Activated CD4-positive, alpha-beta T cell treated with anti-CD3 and anti-CD28 coated beads, Interleukin-10, Interleukin-2, amounts not matched to agents 100 ng/mL and 50 ng/mL, durations not matched to agents 16 hours and 8 hours (primary cell): ENCODE results near the gene CFHR4.
"Not testable (repeated sequence)": the region's sequence is repeated elsewhere in the genome, so short reads cannot be mapped to it uniquely, and the experiment has no call there.

Experiments used
- DNase-seq: peaks from one replicate; pipeline ENCODE4 v3.0.0-alpha.2; 2020

The CFHR4 gene

GRCh38 chr1:196887515-196888239 is at the start of gene CFHR4:
Gene CFHR4 (plus strand): TSS chr1:196888052. CDS start chr1:196888151, 99 bp downstream.
- DNase-seq = peak; percentile 45

GRCh38 chr1:196849613-196850492 is 38.0 kb upstream of the CFHR4 start:
- DNase-seq = not testable (repeated sequence)

- no peak for DNase-seq
Observed at GRCh38 chr1:196856053-196856452, 31.8 kb upstream of the CFHR4 start.

- DNase-seq = no peak
Observed at GRCh38 chr1:196857188-196857587, 30.7 kb upstream of the CFHR4 start.

DNA sequence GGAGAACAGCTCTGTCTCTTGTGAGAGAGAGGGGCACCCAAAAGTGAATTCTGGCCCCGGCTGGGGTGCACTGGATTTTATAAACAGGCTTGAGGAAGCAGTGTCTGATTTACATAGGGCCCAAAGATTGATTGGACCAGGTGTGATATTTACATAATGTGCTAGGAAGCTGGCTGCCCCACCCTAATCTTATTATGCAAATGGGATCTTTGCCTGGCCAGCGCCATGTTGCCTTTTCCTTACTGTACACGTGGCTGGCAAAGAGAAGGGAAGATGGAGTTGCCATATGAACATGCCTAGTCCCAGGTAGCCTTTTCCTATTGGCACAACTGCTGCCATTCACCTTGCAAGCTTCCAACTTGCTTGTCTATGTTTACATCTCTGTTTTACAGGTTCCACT is 29.0 kb upstream of the CFHR4 start:
- no peak for DNase-seq

GRCh38 chr1:196860323-196860884 is 27.4 kb upstream of the CFHR4 start:
- no peak for DNase-seq

GRCh38 chr1:196861429-196861828 is 26.4 kb upstream of the CFHR4 start:
- DNase-seq = no peak

DNA sequence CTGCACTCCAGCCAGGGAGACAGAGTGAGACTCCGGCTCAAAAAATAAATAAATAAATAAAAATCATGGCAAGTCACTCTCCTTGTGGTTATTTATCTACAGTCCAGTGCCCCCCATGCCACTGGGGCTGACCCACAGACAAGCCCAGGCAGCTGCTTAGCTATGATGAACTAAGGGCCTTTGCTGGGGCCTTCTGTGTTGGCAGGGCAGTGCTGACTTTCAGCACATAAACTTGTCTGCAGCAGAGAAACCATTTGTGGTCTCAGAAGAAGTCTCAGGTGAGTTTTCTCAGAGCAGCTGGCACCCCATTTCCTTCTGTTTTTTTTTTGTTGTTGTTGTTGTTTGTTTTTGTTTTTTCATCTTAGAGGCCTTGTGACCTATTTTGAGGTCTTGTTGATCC is 20.9 kb upstream of the CFHR4 start:
- DNase-seq = no peak

DNA sequence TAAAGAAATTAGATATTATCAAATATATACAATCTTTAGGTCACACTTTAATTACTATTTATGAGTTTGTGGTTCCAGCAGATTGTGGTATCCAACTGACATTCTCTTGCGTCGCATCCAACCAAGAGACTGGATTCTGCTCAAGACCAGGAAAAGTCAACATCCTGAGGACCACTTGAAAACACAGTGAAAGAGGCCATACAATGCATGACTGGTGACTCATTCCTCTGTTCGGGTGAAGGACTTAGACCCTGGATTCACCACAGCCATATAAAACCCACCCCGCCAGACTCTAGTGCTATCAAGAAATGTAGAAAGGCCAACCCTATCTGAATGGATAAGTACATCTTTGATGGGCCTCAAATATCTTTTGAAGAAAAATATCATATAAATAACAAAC is 14.5 kb upstream of the CFHR4 start:
- no peak for DNase-seq

DNA sequence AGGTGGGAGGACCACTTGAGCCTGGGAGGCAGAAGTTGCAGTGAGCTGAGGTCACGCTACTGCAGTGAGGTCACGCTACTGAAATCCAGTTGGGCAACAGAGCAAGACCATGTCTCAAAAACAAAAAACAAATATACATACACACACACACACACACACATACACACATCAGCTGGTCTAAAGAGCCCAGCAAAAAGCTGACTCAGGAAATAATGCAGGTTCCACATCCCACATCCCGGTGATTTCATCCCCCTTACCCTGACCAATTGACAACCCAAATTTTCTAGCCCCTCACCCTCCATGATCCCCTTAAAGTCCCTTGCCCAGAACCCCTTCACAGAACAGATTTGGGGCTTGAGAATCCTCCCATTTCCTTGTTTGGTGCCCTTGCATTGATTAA is 11.9 kb upstream of the CFHR4 start:
- no peak for DNase-seq

GRCh38 chr1:196877964-196878363 is 9.9 kb upstream of the CFHR4 start:
- no peak for DNase-seq

DNA sequence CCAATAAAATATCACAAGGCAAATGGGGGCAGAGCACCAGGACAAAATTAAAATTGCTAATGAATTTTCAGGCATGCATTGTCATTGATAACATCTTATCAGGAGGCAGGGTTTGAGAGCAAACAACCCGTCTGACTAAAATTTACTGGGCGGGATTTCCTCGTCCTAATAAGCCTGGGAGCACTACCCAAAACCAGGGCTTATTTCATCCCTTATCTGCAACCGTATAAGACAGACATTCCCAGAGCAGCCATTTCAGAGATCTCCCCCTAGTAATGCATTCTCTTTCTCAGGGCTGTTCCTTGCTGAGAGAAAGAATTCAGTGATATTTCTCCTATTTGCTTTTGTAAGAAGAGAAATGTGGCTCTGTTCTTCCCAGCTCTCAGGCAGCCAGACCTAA is 1.3 kb upstream of the CFHR4 start:
- DNase-seq = not testable (repeated sequence)

DNA sequence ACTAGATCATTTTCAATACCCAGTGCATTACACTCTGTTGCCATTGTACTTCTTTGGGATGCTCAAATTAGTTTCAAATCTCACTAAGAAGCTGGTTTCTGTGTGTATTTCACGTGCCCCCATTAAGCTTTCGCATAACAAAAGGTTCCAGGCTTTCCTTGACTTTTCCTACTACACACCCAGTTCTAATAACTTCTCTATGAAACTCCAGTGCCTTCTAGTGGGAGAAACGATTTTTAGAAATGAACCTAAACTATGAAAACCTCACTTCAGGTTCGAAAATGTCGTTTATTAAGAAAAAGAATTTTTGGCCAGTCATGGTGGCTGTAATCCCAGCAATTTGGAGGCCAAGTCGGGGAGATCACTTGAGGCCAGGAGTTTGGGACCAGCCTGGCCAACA is 2.8 kb downstream of the CFHR4 start:
- no peak for DNase-seq

GRCh38 chr1:196891251-196891650 is 3.4 kb downstream of the CFHR4 start:
- DNase-seq = no peak

- no peak for DNase-seq
Observed at GRCh38 chr1:196896355-196896754, 8.5 kb downstream of the CFHR4 start.

DNA sequence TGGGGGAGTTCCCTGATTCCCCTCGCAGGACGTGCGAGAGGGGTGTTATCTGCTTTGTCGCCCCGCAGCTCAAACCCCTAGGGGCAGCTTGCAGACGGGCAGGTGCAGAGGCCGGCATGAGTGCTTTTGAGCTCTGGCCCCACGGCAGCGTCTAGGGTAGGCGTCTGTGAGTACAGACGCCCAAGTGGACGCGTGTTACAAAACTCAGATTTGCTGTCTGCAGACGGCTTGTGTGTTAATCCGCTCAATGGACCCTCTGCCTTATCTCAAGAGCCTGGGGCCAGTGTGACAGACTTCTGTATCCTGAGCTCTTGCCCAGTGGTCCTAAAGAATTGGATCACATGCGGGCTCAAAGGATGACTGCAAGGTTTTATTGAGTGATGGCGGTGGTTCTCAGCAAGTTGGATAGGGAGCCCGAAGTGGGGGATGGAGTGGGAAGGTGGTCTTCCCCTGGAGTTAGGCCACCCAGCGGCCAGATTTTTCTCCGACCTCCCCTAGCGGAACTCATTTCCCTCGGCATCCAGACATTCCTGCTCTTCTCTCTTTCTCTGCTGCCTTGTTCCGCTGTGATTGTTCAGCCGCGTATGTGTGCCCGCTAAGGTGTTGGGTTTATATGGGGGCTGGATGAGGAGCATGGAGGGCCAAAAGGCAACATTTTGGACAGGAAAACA is 9.4 kb downstream of the CFHR4 start:
- no peak for DNase-seq

DNA sequence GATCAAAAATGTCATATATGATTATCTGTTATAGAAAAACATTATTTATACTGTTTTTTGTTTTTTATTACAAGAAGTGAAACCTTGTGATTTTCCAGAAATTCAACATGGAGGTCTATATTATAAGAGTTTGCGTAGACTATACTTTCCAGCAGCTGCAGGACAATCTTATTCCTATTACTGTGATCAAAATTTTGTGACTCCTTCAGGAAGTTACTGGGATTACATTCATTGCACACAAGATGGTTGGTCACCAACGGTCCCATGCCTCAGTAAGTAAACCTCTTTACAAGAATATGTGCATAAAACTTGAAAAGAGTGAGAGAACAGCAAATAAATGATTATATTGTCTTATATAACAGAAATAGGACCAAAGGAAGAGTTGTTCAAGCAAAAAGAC is 14.5 kb downstream of the CFHR4 start:
- DNase-seq = no peak

DNA sequence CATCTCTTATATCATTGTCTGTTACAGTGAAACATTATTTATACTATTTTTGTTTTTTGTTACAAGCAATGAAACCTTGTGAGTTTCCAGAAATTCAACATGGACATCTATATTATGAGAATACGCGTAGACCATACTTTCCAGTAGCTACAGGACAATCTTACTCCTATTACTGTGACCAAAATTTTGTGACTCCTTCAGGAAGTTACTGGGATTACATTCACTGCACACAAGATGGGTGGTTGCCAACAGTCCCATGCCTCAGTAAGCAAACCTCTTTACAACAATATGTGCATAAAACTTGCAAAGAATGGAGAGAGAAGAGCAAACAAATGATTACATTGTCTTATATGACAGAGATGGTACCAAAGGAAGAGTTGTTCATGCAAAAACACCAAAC is 22.4 kb downstream of the CFHR4 start:
- DNase-seq = no peak

GRCh38 chr1:196912283-196912682 is 24.4 kb downstream of the CFHR4 start:
- DNase-seq = not testable (repeated sequence)

- DNase-seq = not testable (repeated sequence)
Observed at GRCh38 chr1:196926839-196927238, 39.0 kb downstream of the CFHR4 start.

DNA sequence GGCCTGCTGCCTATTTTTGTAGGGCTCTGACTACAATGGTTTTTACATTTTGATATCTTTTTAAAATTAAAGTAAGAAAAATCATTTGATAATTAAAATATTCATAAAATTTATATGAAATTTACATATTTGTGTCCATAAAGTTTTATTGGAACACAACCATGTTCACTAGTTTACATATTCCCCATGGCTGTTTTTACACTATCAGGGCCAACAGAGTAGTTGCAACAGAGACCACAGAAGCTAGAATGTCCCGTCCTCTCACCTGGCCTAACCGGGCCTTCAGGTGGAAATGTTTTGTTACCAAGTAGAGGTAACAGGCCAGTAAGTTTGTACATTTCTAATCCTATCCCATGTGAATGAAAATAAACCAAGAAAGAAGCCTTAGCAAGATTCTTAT is 45.0 kb downstream of the CFHR4 start:
- not testable (repeated sequence) for DNase-seq

DNA sequence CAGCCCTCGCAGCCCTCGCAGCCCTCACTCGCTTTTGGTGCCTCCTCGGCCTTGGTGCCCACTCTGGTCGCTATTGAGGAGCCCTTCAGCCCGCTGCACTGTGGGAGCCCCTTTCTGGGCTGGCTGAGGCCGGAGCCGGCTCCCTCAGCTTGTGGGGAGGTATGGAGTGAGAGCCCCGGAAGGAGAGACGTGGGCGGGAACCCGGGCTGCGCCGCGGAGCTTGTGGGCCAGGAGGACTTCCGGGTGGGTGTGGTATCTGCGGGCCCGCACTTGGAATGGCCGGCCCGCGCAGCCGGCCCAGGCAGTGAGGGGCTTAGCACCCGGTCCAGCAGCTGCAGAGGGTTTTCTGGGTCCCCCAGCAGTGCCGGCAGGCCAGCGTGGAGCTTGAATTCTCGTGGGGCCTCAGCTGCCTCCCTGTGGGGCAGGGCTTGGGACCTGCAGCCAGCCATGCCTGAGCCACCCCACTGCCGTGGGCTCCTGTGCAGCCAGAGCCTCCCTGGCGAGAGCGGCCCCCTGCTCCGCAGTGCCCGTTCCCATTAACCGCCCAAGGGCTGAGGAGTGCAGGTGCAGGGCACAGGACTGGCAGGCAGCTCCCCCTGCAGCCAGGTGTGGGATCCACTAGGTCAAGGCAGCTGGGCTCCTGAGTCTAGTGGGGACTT is 45.8 kb downstream of the CFHR4 start:
- DNase-seq = no peak

GRCh38 chr1:196941474-196941873 is 53.6 kb downstream of the CFHR4 start:
- not testable (repeated sequence) for DNase-seq
